Measurements from ENCODE around the gene HTR7. TPM values are rescaled to one million over a fixed set of nuclear protein-coding genes. Genes with fewer than 3 reads are reported as not detected.

Gene HTR7
- total RNA-seq, 1 experiment from 2014 or later, result 34.3 TPM

DNA sequence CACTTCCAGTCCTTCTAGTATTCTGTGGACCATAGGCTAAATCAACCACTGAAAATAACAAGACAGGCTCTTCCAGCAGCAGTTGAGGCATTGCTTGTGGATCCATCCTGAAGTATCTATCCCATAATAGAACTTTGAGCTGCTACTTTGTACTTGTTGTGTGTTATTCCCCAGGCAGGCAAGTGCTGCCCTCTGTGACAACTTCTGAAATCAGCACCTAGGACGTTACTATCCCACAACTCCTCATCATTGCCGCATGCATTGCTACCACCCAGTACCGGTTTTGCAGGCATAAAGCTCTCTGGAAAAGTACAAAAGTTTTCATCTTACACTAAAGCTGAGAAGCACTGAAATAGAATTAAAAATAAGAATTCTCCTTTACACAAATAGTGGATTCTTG lies 145.3 kb downstream of the HTR7 start:
- H3K4me3 ChIP-seq (ENCODE audit: insufficient read depth, low read depth, low read length), result no peak overlapping the region
- DNase-seq, result no peak
- no peaks in the 10 kb centered on the region for H3K36me3 ChIP-seq (replicated peaks; ENCODE audit: control insufficient read depth, insufficient read depth, low read length)
- H3K27me3 ChIP-seq (ENCODE audit: control insufficient read depth, insufficient read depth, low read length), result no peaks in the 10 kb centered on the region

DNA sequence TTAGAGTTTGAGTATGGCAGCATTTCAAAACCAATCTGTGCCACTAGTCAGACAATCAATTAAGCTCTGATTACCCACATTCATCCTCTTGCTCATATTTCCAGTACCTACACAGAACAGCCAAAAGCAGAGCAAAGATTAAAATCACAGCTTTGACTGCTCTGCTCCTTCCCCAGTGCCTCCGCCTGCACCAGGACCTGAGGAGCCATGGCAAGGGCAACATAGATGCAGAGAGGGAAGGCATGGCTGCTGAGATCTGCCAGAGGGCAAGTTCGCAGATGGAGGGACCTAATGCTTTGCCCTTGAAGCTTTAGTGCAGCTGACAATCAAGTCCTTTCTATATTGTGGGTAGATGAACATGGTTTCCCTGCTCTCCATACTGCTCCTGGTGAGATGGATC lies 148.1 kb downstream of the HTR7 start:
- DNase-seq, result no peak
- H3K27me3 ChIP-seq (ENCODE audit: control insufficient read depth, insufficient read depth, low read length), result no peaks in the 10 kb centered on the region
- H3K4me3 ChIP-seq (ENCODE audit: insufficient read depth, low read depth, low read length), result no peak overlapping the region
- H3K36me3 ChIP-seq (replicated peaks; ENCODE audit: control insufficient read depth, insufficient read depth, low read length), result no peaks in the 10 kb centered on the region

- Histone ChIP-seq H3K27me3 (ENCODE audit: control insufficient read depth, insufficient read depth, low read length) (no peaks in the 10 kb centered on the region), H3K4me3 (ENCODE audit: insufficient read depth, low read depth, low read length) (no peak overlapping the region), H3K36me3 (replicated peaks; ENCODE audit: control insufficient read depth, insufficient read depth, low read length) (no peaks in the 10 kb centered on the region)
- no peak for DNase-seq
Measured at GRCh38 chr10:90707657-90708056, 150.2 kb downstream of the HTR7 start.

GRCh38 chr10:90701428-90701827 lies 156.4 kb downstream of the HTR7 start:
- no peaks in the 10 kb centered on the region for H3K36me3 ChIP-seq (replicated peaks; ENCODE audit: control insufficient read depth, insufficient read depth, low read length)
- no peak overlapping the region for H3K4me3 ChIP-seq (ENCODE audit: insufficient read depth, low read depth, low read length)
- no peak for DNase-seq
- H3K27me3 ChIP-seq (ENCODE audit: control insufficient read depth, insufficient read depth, low read length), result no peaks in the 10 kb centered on the region

GRCh38 chr10:90695915-90696676 lies 161.7 kb downstream of the HTR7 start:
- no peaks in the 10 kb centered on the region for H3K36me3 ChIP-seq (replicated peaks; ENCODE audit: control insufficient read depth, insufficient read depth, low read length)
- no peak overlapping the region for H3K4me3 ChIP-seq (ENCODE audit: insufficient read depth, low read depth, low read length)
- DNase-seq, result no peak
- H3K27me3 ChIP-seq (ENCODE audit: control insufficient read depth, insufficient read depth, low read length), result no peaks in the 10 kb centered on the region

Other genes with a start within 250 kb of the HTR7 start
- gene RPP30, start 13.9 kb upstream of the HTR7 start, total RNA-seq (2014; rRNA removed; shearing (Covaris generic)), result 95.8 and 101 TPM in 2 replicates
- gene ANKRD1, start 63.0 kb upstream of the HTR7 start, total RNA-seq (2014; rRNA removed; shearing (Covaris generic)), result 0.22 and 1.3 TPM in 2 replicates